Kidney tubule cell (primary cell): ENCODE data around the gene SULT2B1.

ENCODE experiments used
- DNase-seq: peaks from one replicate; pipeline ENCODE4 v3.0.0-alpha.2; 2018; ENCODE audit warnings: low spot score

SULT2B1 gene

GRCh38 chr19:48634424-48635262 is 82.7 kb downstream of the SULT2B1 start:
- DNase-seq = peak; percentile 93

GRCh38 chr19:48635263-48635965 is 83.4 kb downstream of the SULT2B1 start:
- peak; percentile 64 for DNase-seq

GRCh38 chr19:48635966-48636858 is 84.2 kb downstream of the SULT2B1 start:
- DNase-seq = no peak

GRCh38 chr19:48636859-48637448 is 85.0 kb downstream of the SULT2B1 start, which contains the start of gene DBP:
TSS of gene DBP (minus strand) at chr19:48637379. CDS start at chr19:48636994, 385 bp downstream.
- no peak for DNase-seq

- DNase-seq = peak; percentile 97
Measured at GRCh38 chr19:48637449-48637947, 85.5 kb downstream of the SULT2B1 start.

GRCh38 chr19:48637948-48638830 is 86.2 kb downstream of the SULT2B1 start:
- peak; percentile 84 for DNase-seq

GRCh38 chr19:48638831-48639381 is 86.9 kb downstream of the SULT2B1 start:
- DNase-seq = no peak

- no peak for DNase-seq
Measured at GRCh38 chr19:48639483-48640375, 87.8 kb downstream of the SULT2B1 start.

- no peak for DNase-seq
Measured at GRCh38 chr19:48641850-48642249, 89.9 kb downstream of the SULT2B1 start.

- no peak for DNase-seq
Measured at GRCh38 chr19:48642862-48643261, 90.9 kb downstream of the SULT2B1 start.

GRCh38 chr19:48644355-48644754 is 92.4 kb downstream of the SULT2B1 start:
- DNase-seq = no peak

- peak; percentile 66 for DNase-seq
Measured at GRCh38 chr19:48644839-48645619, 93.1 kb downstream of the SULT2B1 start.

GRCh38 chr19:48645620-48646000 is 93.6 kb downstream of the SULT2B1 start:
- DNase-seq = no peak

- DNase-seq = peak; percentile 82
Measured at GRCh38 chr19:48646001-48646721, 94.2 kb downstream of the SULT2B1 start, which contains the start of gene CA11. TSS of gene CA11 (minus strand) at chr19:48646187. CDS start at chr19:48645632, 555 bp downstream.

- DNase-seq = no peak
Measured at GRCh38 chr19:48646722-48647216, 94.8 kb downstream of the SULT2B1 start.

- DNase-seq = no peak
Measured at GRCh38 chr19:48648134-48648533, 96.2 kb downstream of the SULT2B1 start.
